Measurements from ENCODE around the gene FECH. TPM values are rescaled to one million over a fixed set of nuclear protein-coding genes. Genes with fewer than 3 reads are reported as not detected.

FECH gene
- total and polyA plus RNA-seq, 7 experiments from 2014 or later, result 11.7 to 19.4 (median 14.2) TPM

GRCh38 chr18:57576316-57576715 lies 10.2 kb downstream of the FECH start:
- Mint-ChIP-seq H3K36me3 (peaks cover 4 to 53% (median 25%) of the 10 kb centered on the region in 5 donors), H3K27ac (no peak overlapping the region), H3K27me3 (no peaks in the 10 kb centered on the region), H3K4me3 (no peak overlapping the region), H3K9me3 (no peaks in the 10 kb centered on the region), H3K4me1 (peaks cover 5 to 18% (median 16%) of the 10 kb centered on the region in 7 donors)
- H3K27ac ChIP-seq (ENCODE audit: low read depth, low read length), result no peak overlapping the region
- no peaks in the 10 kb centered on the region for H3K9me3 ChIP-seq (ENCODE audit: control insufficient read depth in 2 of 3, low read length in 3 of 3)
- no peaks in the 10 kb centered on the region for H3K4me1 ChIP-seq (ENCODE audit: control insufficient read depth in 2 of 2, insufficient read depth in 2 of 2, low read length in 2 of 2)
- H3K27me3 ChIP-seq (ENCODE audit: control insufficient read depth in 2 of 2, insufficient read depth in 2 of 2, low read length in 2 of 2), result no peaks in the 10 kb centered on the region
- no peak for ATAC-seq
- H3K36me3 ChIP-seq (ENCODE audit: control insufficient read depth in 2 of 3, insufficient read depth in 3 of 3, low read length in 3 of 3), result peaks cover 0 to 44% (median 0%) of the 10 kb centered on the region in 3 experiments
- no peak overlapping the region for H3K4me3 ChIP-seq (ENCODE audit: low read length)
- intact Hi-C loops (cut with micrococcal nuclease), result no loop called here
- POLR2A ChIA-PET, result no interaction called here
- CTCF ChIA-PET, result no interaction called here
- DNase-seq, result no peak

GRCh38 chr18:57575542-57575941 lies 11.0 kb downstream of the FECH start:
- H3K9me3 Mint-ChIP-seq, result no peaks in the 10 kb centered on the region
- ChIA-PET POLR2A (no interaction called here), CTCF (no interaction called here)
- Histone ChIP-seq H3K27me3 (ENCODE audit: control insufficient read depth in 2 of 2, insufficient read depth in 2 of 2, low read length in 2 of 2) (no peaks in the 10 kb centered on the region), H3K9me3 (ENCODE audit: control insufficient read depth in 2 of 3, low read length in 3 of 3) (no peaks in the 10 kb centered on the region), H3K4me1 (ENCODE audit: control insufficient read depth in 2 of 2, insufficient read depth in 2 of 2, low read length in 2 of 2) (no peaks in the 10 kb centered on the region), H3K27ac (ENCODE audit: low read depth, low read length) (no peak overlapping the region), H3K4me3 (ENCODE audit: low read length) (no peak overlapping the region), H3K36me3 (ENCODE audit: control insufficient read depth in 2 of 3, insufficient read depth in 3 of 3, low read length in 3 of 3) (peaks cover 0 to 51% (median 4%) of the 10 kb centered on the region in 3 experiments)
- ATAC-seq (no peak), DNase-seq (no peak)
- no peak overlapping the region for H3K4me3 Mint-ChIP-seq
- peaks cover 5 to 11% (median 9%) of the 10 kb centered on the region in 7 donors for H3K4me1 Mint-ChIP-seq
- intact Hi-C loops (cut with micrococcal nuclease), result no loop called here
- no peaks in the 10 kb centered on the region for H3K27me3 Mint-ChIP-seq
- peaks cover 4 to 53% (median 21%) of the 10 kb centered on the region in 5 donors for H3K36me3 Mint-ChIP-seq
- no peak overlapping the region for H3K27ac Mint-ChIP-seq

- H3K36me3 Mint-ChIP-seq, result peaks cover 4 to 58% (median 21%) of the 10 kb centered on the region in 5 donors
- Histone ChIP-seq H3K27me3 (ENCODE audit: control insufficient read depth in 2 of 2, insufficient read depth in 2 of 2, low read length in 2 of 2) (no peaks in the 10 kb centered on the region), H3K4me1 (ENCODE audit: control insufficient read depth in 2 of 2, insufficient read depth in 2 of 2, low read length in 2 of 2) (no peaks in the 10 kb centered on the region), H3K9me3 (ENCODE audit: control insufficient read depth in 2 of 3, low read length in 3 of 3) (no peaks in the 10 kb centered on the region), H3K36me3 (ENCODE audit: control insufficient read depth in 2 of 3, insufficient read depth in 3 of 3, low read length in 3 of 3) (peaks cover 0 to 57% (median 4%) of the 10 kb centered on the region in 3 experiments), H3K4me3 (ENCODE audit: low read length) (no peak overlapping the region), H3K27ac (ENCODE audit: low read depth, low read length) (no peak overlapping the region)
- peaks cover 3 to 6% (median 4%) of the 10 kb centered on the region in 7 donors for H3K4me1 Mint-ChIP-seq
- ATAC-seq (no peak), DNase-seq (no peak)
- CTCF ChIA-PET, result no interaction called here
- no peaks in the 10 kb centered on the region for H3K27me3 Mint-ChIP-seq
- intact Hi-C loops (cut with micrococcal nuclease), result no loop called here
- POLR2A ChIA-PET, result no interaction called here
- H3K4me3 Mint-ChIP-seq, result no peak overlapping the region
- no peaks in the 10 kb centered on the region for H3K9me3 Mint-ChIP-seq
- no peak overlapping the region for H3K27ac Mint-ChIP-seq
Measured at GRCh38 chr18:57574866-57575265, 11.6 kb downstream of the FECH start.

- no peak overlapping the region for H3K4me3 Mint-ChIP-seq
- no peaks in the 10 kb centered on the region for H3K27me3 Mint-ChIP-seq
Measured at GRCh38 chr18:57570162-57570561, 16.3 kb downstream of the FECH start.

GRCh38 chr18:57569133-57569532 lies 17.4 kb downstream of the FECH start:
- ATAC-seq (no peak), DNase-seq (no peak)
- no peaks in the 10 kb centered on the region for H3K27me3 Mint-ChIP-seq
- H3K4me1 Mint-ChIP-seq, result peaks cover 0 to 6% (median 0%) of the 10 kb centered on the region in 7 donors
- H3K27ac Mint-ChIP-seq, result no peak overlapping the region
- H3K27me3 ChIP-seq (ENCODE audit: control insufficient read depth in 2 of 2, insufficient read depth in 2 of 2, low read length in 2 of 2), result no peaks in the 10 kb centered on the region
- H3K36me3 ChIP-seq (ENCODE audit: control insufficient read depth in 2 of 3, insufficient read depth in 3 of 3, low read length in 3 of 3), result peaks cover 3 to 61% (median 4%) of the 10 kb centered on the region in 3 experiments
- no peaks in the 10 kb centered on the region for H3K9me3 Mint-ChIP-seq
- no peaks in the 10 kb centered on the region for H3K4me1 ChIP-seq (ENCODE audit: control insufficient read depth in 2 of 2, insufficient read depth in 2 of 2, low read length in 2 of 2)
- intact Hi-C loops (cut with micrococcal nuclease), result no loop called here
- POLR2A ChIA-PET, result no interaction called here
- no peak overlapping the region for H3K27ac ChIP-seq (ENCODE audit: low read depth, low read length)
- CTCF ChIA-PET, result no interaction called here
- H3K4me3 ChIP-seq (ENCODE audit: low read length), result no peak overlapping the region
- peaks cover 7 to 55% (median 28%) of the 10 kb centered on the region in 5 donors for H3K36me3 Mint-ChIP-seq
- H3K4me3 Mint-ChIP-seq, result no peak overlapping the region
- no peaks in the 10 kb centered on the region for H3K9me3 ChIP-seq (ENCODE audit: control insufficient read depth in 2 of 3, low read length in 3 of 3)

More at GRCh38 chr18:57570162-57570561, 16.3 kb downstream of the FECH start:
- Histone ChIP-seq H3K36me3 (ENCODE audit: control insufficient read depth in 2 of 3, insufficient read depth in 3 of 3, low read length in 3 of 3) (peaks cover 3 to 64% (median 4%) of the 10 kb centered on the region in 3 experiments), H3K27ac (ENCODE audit: low read depth, low read length) (no peak overlapping the region), H3K27me3 (ENCODE audit: control insufficient read depth in 2 of 2, insufficient read depth in 2 of 2, low read length in 2 of 2) (no peaks in the 10 kb centered on the region), H3K4me3 (ENCODE audit: low read length) (no peak overlapping the region), H3K9me3 (ENCODE audit: control insufficient read depth in 2 of 3, low read length in 3 of 3) (no peaks in the 10 kb centered on the region), H3K4me1 (ENCODE audit: control insufficient read depth in 2 of 2, insufficient read depth in 2 of 2, low read length in 2 of 2) (no peaks in the 10 kb centered on the region)
- Mint-ChIP-seq H3K4me1 (peaks cover 0 to 6% (median 0%) of the 10 kb centered on the region in 7 donors), H3K9me3 (no peaks in the 10 kb centered on the region), H3K27ac (no peak overlapping the region), H3K36me3 (peaks cover 10 to 56% (median 30%) of the 10 kb centered on the region in 5 donors)
- intact Hi-C loops (cut with micrococcal nuclease), result no loop called here
- ChIA-PET CTCF (interaction anchor here (0.6 to 0.7 kb wide), 2 partner anchors 8 to 823 kb away, joined by 3 to 4 read pairs; no protein-coding TSS in a partner anchor), POLR2A (no interaction called here)
- DNase-seq (no peak), ATAC-seq (no peak)

- Histone ChIP-seq H3K9me3 (ENCODE audit: control insufficient read depth in 2 of 3, low read length in 3 of 3) (no peaks in the 10 kb centered on the region), H3K36me3 (ENCODE audit: control insufficient read depth in 2 of 3, insufficient read depth in 3 of 3, low read length in 3 of 3) (peaks cover 0 to 16% (median 0%) of the 10 kb centered on the region in 3 experiments), H3K27ac (ENCODE audit: low read depth, low read length) (no peak overlapping the region), H3K4me1 (ENCODE audit: control insufficient read depth in 2 of 2, insufficient read depth in 2 of 2, low read length in 2 of 2) (no peaks in the 10 kb centered on the region), H3K4me3 (ENCODE audit: low read length) (no peak overlapping the region), H3K27me3 (ENCODE audit: control insufficient read depth in 2 of 2, insufficient read depth in 2 of 2, low read length in 2 of 2) (no peaks in the 10 kb centered on the region)
- Mint-ChIP-seq H3K36me3 (peaks cover 3 to 37% (median 9%) of the 10 kb centered on the region in 5 donors), H3K9me3 (no peaks in the 10 kb centered on the region), H3K4me1 (peaks cover 0 to 5% (median 4%) of the 10 kb centered on the region in 7 donors), H3K27me3 (no peaks in the 10 kb centered on the region), H3K4me3 (no peak overlapping the region), H3K27ac (no peak overlapping the region)
- peak; percentile 74 for ATAC-seq
- POLR2A ChIA-PET, result no interaction called here
- intact Hi-C loops (cut with micrococcal nuclease), result loop anchor here (1.0 kb wide), 4 partner anchors 693 to 917 kb away; no protein-coding TSS in a partner anchor
- DNase-seq, result peak in 7 of 9 donors; percentile 14 to 58 (median 40)
- CTCF ChIA-PET, result interaction anchor here (0.8 to 1.4 kb wide), 7 partner anchors 9 to 860 kb away, joined by 3 to 4 read pairs (median 3); no protein-coding TSS in a partner anchor
Measured at GRCh38 chr18:57561728-57562423, 24.6 kb downstream of the FECH start.
